ENCODE results near the gene RELL2.
A peak's percentile ranks its signal among the peaks of the same experiment; 100 is the strongest.

Gene RELL2

GRCh38 chr5:141647851-141648250, 11.1 kb downstream of the RELL2 start:
- TF ChIP-seq CTCF (conservative IDR thresholded peaks at IDR 0.05; ENCODE audit: low read depth, low read length): no peak
- no peak overlapping the region for H3K4me3 ChIP-seq (ENCODE audit: low read depth, low read length)
- DNase-seq (ENCODE audit: low read depth): no peak

- no peak for DNase-seq (ENCODE audit: low read depth)
- H3K4me3 ChIP-seq (ENCODE audit: low read depth, low read length): no peak overlapping the region
- TF ChIP-seq CTCF (conservative IDR thresholded peaks at IDR 0.05; ENCODE audit: low read depth, low read length): no peak
These were observed 12.4 kb downstream of the RELL2 start for GRCh38 chr5:141649056-141649688.

- no peak for DNase-seq (ENCODE audit: low read depth)
- no peak for TF ChIP-seq CTCF (conservative IDR thresholded peaks at IDR 0.05; ENCODE audit: low read depth, low read length)
- no peak overlapping the region for H3K4me3 ChIP-seq (ENCODE audit: low read depth, low read length)
These were observed 13.2 kb downstream of the RELL2 start for GRCh38 chr5:141649972-141650371.

- peak within 1 kb of the TSS; percentile 83 for H3K4me3 ChIP-seq (ENCODE audit: low read depth, low read length)
- peak; percentile 85 for DNase-seq (ENCODE audit: low read depth)
- TF ChIP-seq CTCF (conservative IDR thresholded peaks at IDR 0.05; ENCODE audit: low read depth, low read length): no peak
These were observed 14.3 kb downstream of the RELL2 start, which contains the start of gene FCHSD1 for GRCh38 chr5:141650851-141651727. Gene FCHSD1, minus strand, starts transcription at chr5:141651418. Its CDS starts 50 bp downstream, at chr5:141651368.

- TF ChIP-seq CTCF (conservative IDR thresholded peaks at IDR 0.05; ENCODE audit: low read depth, low read length): no peak
- no peak for DNase-seq (ENCODE audit: low read depth)
- H3K4me3 ChIP-seq (ENCODE audit: low read depth, low read length): peak overlapping the region; percentile 83
These were observed 14.9 kb downstream of the RELL2 start for GRCh38 chr5:141651728-141652105.

GRCh38 chr5:141654298-141654697, 17.5 kb downstream of the RELL2 start:
- H3K4me3 ChIP-seq (ENCODE audit: low read depth, low read length): no peak overlapping the region
- peak; percentile 48 for DNase-seq (ENCODE audit: low read depth)
- no peak for TF ChIP-seq CTCF (conservative IDR thresholded peaks at IDR 0.05; ENCODE audit: low read depth, low read length)
